WTC11 (cell line): ENCODE data around the gene KIF14. TPM values are rescaled to one million over a fixed set of nuclear protein-coding genes. Genes with fewer than 3 reads are reported as not detected.

Experiments
- ATAC-seq: fragments of 200-7000 bp; cut with Tn5 transposase; 2 replicates; pipeline ENCODE4 v1.10.0; 2021; ENCODE audit warnings: mild to moderate bottlenecking, moderate library complexity
- CTCF ChIA-PET: fragments of 300-600 bp; sonication (Branson Sonifier 250); formaldehyde crosslinking; loops from one replicate; lab custom pipeline; 2021; ENCODE audit warnings: antibody characterized with exemption; lab: Charles Lee
- POLR2A ChIA-PET: fragments of 350-600 bp; sonication (Branson Sonifier 250); formaldehyde crosslinking; loops from one replicate; lab custom pipeline; 2021; ENCODE audit warnings: antibody characterized with exemption; lab: Charles Lee
- DNase-seq: peaks from one replicate; pipeline ENCODE4 v3.0.0; 2021; ENCODE audit warnings: low spot score
- H3K27ac Mint-ChIP-seq: 2 replicates; pipeline ENCODE4 v1.8.0; 2021; ENCODE audit warnings: mixed read lengths
- H3K27me3 Mint-ChIP-seq: 2 replicates; pipeline ENCODE4 v1.8.0; 2021; ENCODE audit warnings: low read depth, mild to moderate bottlenecking, moderate library complexity, mixed read lengths
- H3K36me3 Mint-ChIP-seq: 2 replicates; pipeline ENCODE4 v1.8.0; 2021; ENCODE audit warnings: mixed read lengths
- H3K4me1 Mint-ChIP-seq: 2 replicates; pipeline ENCODE4 v1.8.0; 2022; ENCODE audit warnings: mixed read lengths
- H3K4me3 Mint-ChIP-seq: 2 replicates; pipeline ENCODE4 v1.8.0; 2021; ENCODE audit warnings: mild to moderate bottlenecking, moderate library complexity, mixed read lengths
- H3K9me3 Mint-ChIP-seq: 2 replicates; pipeline ENCODE4 v1.8.0; 2021; ENCODE audit warnings: mixed read lengths
- ATF3 ChIP-seq: sonication (generic); formaldehyde crosslinking; conservative IDR thresholded peaks from 2 replicates; pipeline ENCODE4 v1.8.1; 2022; ENCODE audit warnings: mild to moderate bottlenecking, missing genetic modification reagents
- CDX4 ChIP-seq: fragments of 250-450 bp; sonication (Bioruptor Pico); IDR thresholded peaks from 2 replicates; pipeline ENCODE4 v1.9.0; 2021; ENCODE audit warnings: moderate library complexity, mild to moderate bottlenecking, inconsistent platforms, borderline replicate concordance
- CTCF ChIP-seq: fragments of 200-600 bp; IDR thresholded peaks from 2 replicates; pipeline ENCODE4 v1.8.0; 2022; ENCODE audit warnings: antibody characterized with exemption
- E2F1 ChIP-seq: sonication (generic); formaldehyde crosslinking; IDR thresholded peaks from 2 replicates; pipeline ENCODE4 v1.8.0; 2022; ENCODE audit warnings: mild to moderate bottlenecking, missing genetic modification reagents
- ERG ChIP-seq: fragments of 250-450 bp; sonication (Bioruptor Pico); IDR thresholded peaks from 2 replicates; pipeline ENCODE4 v1.8.0; 2021; ENCODE audit warnings: mild to moderate bottlenecking
- FOXP1 ChIP-seq: sonication (generic); formaldehyde crosslinking; IDR thresholded peaks from 2 replicates; pipeline ENCODE4 v1.8.0; 2022; ENCODE audit warnings: missing genetic modification reagents, mild to moderate bottlenecking, moderate library complexity, borderline replicate concordance
- FOXP4 ChIP-seq: sonication (generic); formaldehyde crosslinking; IDR thresholded peaks from 2 replicates; pipeline ENCODE4 v1.8.0; 2022; ENCODE audit warnings: mild to moderate bottlenecking, missing genetic modification reagents
- JAZF1 ChIP-seq: fragments of 250-450 bp; sonication (Bioruptor Pico); IDR thresholded peaks from 2 replicates; pipeline ENCODE4 v1.9.0; 2021; ENCODE audit warnings: moderate library complexity, mild to moderate bottlenecking, inconsistent platforms
- NR1H2 ChIP-seq: sonication (generic); formaldehyde crosslinking; IDR thresholded peaks from 2 replicates; pipeline ENCODE4 v1.9.0; 2021; ENCODE audit warnings: mild to moderate bottlenecking, moderate library complexity, missing genetic modification reagents
- OVOL2 ChIP-seq: fragments of 250-450 bp; sonication (Bioruptor Pico); IDR thresholded peaks from 2 replicates; pipeline ENCODE4 v1.9.0; 2021; ENCODE audit warnings: mild to moderate bottlenecking, borderline replicate concordance
- RELA ChIP-seq: sonication (generic); formaldehyde crosslinking; IDR thresholded peaks from 2 replicates; pipeline ENCODE4 v1.8.1; 2022; ENCODE audit warnings: missing genetic modification reagents, mild to moderate bottlenecking, borderline replicate concordance
- TCF7 ChIP-seq: sonication (generic); formaldehyde crosslinking; IDR thresholded peaks from 2 replicates; pipeline ENCODE4 v1.8.0; 2022; ENCODE audit warnings: mild to moderate bottlenecking, low read depth, missing genetic modification reagents, moderate library complexity
- TEAD1 ChIP-seq: sonication (generic); formaldehyde crosslinking; IDR thresholded peaks from 2 replicates; pipeline ENCODE4 v1.8.0; 2022; ENCODE audit warnings: mild to moderate bottlenecking, missing genetic modification reagents
- ZNF219 ChIP-seq: sonication (generic); formaldehyde crosslinking; IDR thresholded peaks from 2 replicates; pipeline ENCODE4 v1.8.0; 2023; ENCODE audit warnings: missing genetic modification reagents, mild to moderate bottlenecking, borderline replicate concordance
- ZNF416 ChIP-seq: fragments of 250-450 bp; sonication (Bioruptor Pico); IDR thresholded peaks from 2 replicates; pipeline ENCODE4 v1.9.0; 2021; ENCODE audit warnings: mild to moderate bottlenecking, inconsistent platforms
- total RNA-seq: library from RNA; stranded (reverse); gene quantifications from 3 replicates; pipeline ENCODE4 v1.2.3, GENCODE V29; 2021

KIF14 gene
- total RNA-seq, 1 experiment from 2014 or later, result 24.4 TPM

GRCh38 chr1:200668514-200669313 lies 48.2 kb upstream of the KIF14 start (continued):
- TF ChIP-seq ERG (CRISPR knock-in tag) (no peak), CDX4 (CRISPR knock-in tag) (no peak)

GRCh38 chr1:200666309-200666708 lies 45.8 kb upstream of the KIF14 start:
- Mint-ChIP-seq H3K4me1 (peaks cover 38% of the 10 kb centered on the region), H3K27me3 (no peaks in the 10 kb centered on the region), H3K4me3 (no peak overlapping the region), H3K27ac (peak overlapping the region; percentile 94), H3K9me3 (no peaks in the 10 kb centered on the region), H3K36me3 (peaks cover 25% of the 10 kb centered on the region)
- no peak for DNase-seq
- POLR2A ChIA-PET, result no interaction called here
- CTCF ChIA-PET, result interaction anchor here (1.3 kb wide), 1 partner anchor 44 kb away, joined by 5 read pairs; no protein-coding TSS in a partner anchor
- TF ChIP-seq CDX4 (CRISPR knock-in tag) (no peak), ZNF219 (CRISPR knock-in tag) (no peak), FOXP4 (CRISPR knock-in tag) (no peak), NR1H2 (no peak)
- no peak for ATAC-seq

GRCh38 chr1:200665861-200666260 lies 45.3 kb upstream of the KIF14 start:
- H3K27me3 Mint-ChIP-seq, result no peaks in the 10 kb centered on the region
- no peaks in the 10 kb centered on the region for H3K9me3 Mint-ChIP-seq
- H3K4me3 Mint-ChIP-seq, result no peak overlapping the region
- TF ChIP-seq RELA, result no peak
- no peak for TF ChIP-seq ERG (CRISPR knock-in tag)
- TF ChIP-seq JAZF1 (CRISPR knock-in tag), result no peak
- TF ChIP-seq TEAD1 (CRISPR knock-in tag), result no peak
- TF ChIP-seq ATF3 (CRISPR knock-in tag), result no peak
- no peak for TF ChIP-seq OVOL2
- peaks cover 33% of the 10 kb centered on the region for H3K4me1 Mint-ChIP-seq
- H3K36me3 Mint-ChIP-seq, result peaks cover 28% of the 10 kb centered on the region
- DNase-seq (no peak), ATAC-seq (no peak)
- ChIA-PET CTCF (interaction anchor here (0.7 to 1.3 kb wide), 2 partner anchors 44 to 306 kb away, joined by 3 to 5 read pairs; no protein-coding TSS in a partner anchor), POLR2A (no interaction called here)
- peak overlapping the region; percentile 94 for H3K27ac Mint-ChIP-seq

GRCh38 chr1:200660719-200661118 lies 40.2 kb upstream of the KIF14 start:
- Mint-ChIP-seq H3K27ac (no peak overlapping the region), H3K4me3 (no peak overlapping the region), H3K27me3 (no peaks in the 10 kb centered on the region), H3K4me1 (peaks cover 13% of the 10 kb centered on the region), H3K9me3 (no peaks in the 10 kb centered on the region), H3K36me3 (peaks cover 57% of the 10 kb centered on the region)
- ChIA-PET POLR2A (no interaction called here), CTCF (no interaction called here)
- no peak for DNase-seq
- no peak for ATAC-seq
- TF ChIP-seq CTCF (no peak), ZNF416 (CRISPR knock-in tag) (no peak), OVOL2 (no peak), E2F1 (no peak), RELA (no peak), TCF7 (CRISPR knock-in tag) (no peak), FOXP1 (CRISPR knock-in tag) (no peak)
